Breast epithelium (tissue), 3 donors: ENCODE measurements around the gene PMCH.

Experiments used
- POLR2A ChIP-seq: fragments of 450-650 bp; IDR thresholded peaks from one replicate; pipeline ENCODE4 v1.6.1; 2016; ENCODE audit warnings: antibody characterized with exemption, mild to moderate bottlenecking, moderate library complexity
- POLR2AphosphoS5 ChIP-seq, 3 donors: sonication (generic); formaldehyde crosslinking; IDR thresholded peaks; one replicate each; pipeline ENCODE4 v1.6.1; 2017; ENCODE audit warnings: antibody characterized with exemption in 3 of 3
- TF ChIP-seq, protein P1 (sequence below), 3 donors: fragments of 450-650 bp; IDR thresholded peaks; one replicate each; pipeline ENCODE4 v1.5.1; 2016 to 2017; ENCODE audit warnings: antibody characterized with exemption in 3 of 3, mild to moderate bottlenecking in 3 of 3, moderate library complexity in 3 of 3

DNA sequence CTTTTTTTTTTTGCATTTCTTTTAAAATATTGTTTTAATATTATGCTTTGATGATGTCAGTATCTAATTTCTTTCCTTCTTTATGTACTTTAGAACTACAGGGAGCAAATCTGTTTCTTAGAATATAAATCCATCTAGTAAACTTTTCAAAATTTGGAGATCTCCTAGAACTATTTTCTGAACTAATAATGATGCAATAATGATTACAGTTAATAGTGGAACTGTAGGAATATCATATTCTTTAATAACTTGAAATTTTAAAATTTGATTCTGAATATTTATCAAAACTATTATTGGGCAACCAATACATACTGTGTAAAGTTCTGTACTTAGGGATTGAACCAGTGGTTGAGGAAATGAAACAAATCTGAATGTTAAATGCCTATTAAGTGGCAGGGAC lies 23.1 kb upstream of the PMCH start:
- TF ChIP-seq, protein P1, sequence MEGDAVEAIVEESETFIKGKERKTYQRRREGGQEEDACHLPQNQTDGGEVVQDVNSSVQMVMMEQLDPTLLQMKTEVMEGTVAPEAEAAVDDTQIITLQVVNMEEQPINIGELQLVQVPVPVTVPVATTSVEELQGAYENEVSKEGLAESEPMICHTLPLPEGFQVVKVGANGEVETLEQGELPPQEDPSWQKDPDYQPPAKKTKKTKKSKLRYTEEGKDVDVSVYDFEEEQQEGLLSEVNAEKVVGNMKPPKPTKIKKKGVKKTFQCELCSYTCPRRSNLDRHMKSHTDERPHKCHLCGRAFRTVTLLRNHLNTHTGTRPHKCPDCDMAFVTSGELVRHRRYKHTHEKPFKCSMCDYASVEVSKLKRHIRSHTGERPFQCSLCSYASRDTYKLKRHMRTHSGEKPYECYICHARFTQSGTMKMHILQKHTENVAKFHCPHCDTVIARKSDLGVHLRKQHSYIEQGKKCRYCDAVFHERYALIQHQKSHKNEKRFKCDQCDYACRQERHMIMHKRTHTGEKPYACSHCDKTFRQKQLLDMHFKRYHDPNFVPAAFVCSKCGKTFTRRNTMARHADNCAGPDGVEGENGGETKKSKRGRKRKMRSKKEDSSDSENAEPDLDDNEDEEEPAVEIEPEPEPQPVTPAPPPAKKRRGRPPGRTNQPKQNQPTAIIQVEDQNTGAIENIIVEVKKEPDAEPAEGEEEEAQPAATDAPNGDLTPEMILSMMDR (IDR thresholded peaks at IDR 0.05) = no peak
- TF ChIP-seq POLR2A (no peak), POLR2AphosphoS5 (IDR thresholded peaks at IDR 0.05) (no peak)
